NCI-H2227 (cell line): ENCODE measurements around the gene LDB3.

Experiments
- DNase-seq: peaks from one replicate; lab custom pipeline; 2025; ENCODE audit not compliant: unreplicated experiment; lab: John Stamatoyannopoulos, UW

Gene LDB3

DNA sequence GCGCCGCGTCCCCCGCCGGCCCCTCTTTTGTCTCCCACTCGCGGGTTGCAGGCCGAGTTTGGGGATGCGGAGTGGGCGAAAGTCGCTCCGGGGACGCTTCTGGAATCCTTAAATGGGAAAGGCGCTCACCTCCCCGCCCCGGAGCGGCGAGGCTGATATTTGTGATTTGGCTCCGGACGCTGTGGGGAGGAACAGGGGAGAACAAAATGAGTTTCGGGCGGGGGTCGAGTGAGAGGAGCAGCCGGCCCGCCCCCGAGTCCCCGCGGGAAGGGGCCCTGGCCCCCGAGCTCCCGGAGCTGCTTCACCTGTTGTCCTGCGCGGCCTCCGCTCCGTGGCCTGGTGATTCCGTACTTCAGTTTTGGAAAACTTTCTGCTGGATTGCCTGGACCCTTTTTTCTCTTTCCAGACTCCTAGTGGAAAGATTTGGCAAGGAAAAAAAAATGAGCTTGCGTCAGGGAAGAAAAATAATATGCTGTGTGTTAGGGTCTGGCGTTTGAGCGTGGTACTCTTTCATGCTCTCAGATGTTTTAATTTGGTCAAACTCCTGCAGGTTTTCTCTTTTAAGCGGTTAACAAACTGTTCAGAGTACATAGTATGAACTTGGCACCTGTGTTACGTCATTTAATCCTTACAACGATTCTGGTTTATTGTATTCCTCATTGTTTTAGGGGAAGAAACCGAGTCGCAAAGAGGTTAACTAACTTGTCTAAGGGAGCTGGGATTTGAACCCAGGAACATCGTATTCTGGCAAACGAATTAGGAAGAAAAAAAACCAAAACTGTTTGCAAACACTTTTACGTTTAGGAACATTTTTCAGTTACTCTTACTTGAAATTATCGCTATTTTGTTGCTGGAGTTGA, 89.0 kb downstream of the LDB3 start:
- peak; percentile 48 for DNase-seq

DNA sequence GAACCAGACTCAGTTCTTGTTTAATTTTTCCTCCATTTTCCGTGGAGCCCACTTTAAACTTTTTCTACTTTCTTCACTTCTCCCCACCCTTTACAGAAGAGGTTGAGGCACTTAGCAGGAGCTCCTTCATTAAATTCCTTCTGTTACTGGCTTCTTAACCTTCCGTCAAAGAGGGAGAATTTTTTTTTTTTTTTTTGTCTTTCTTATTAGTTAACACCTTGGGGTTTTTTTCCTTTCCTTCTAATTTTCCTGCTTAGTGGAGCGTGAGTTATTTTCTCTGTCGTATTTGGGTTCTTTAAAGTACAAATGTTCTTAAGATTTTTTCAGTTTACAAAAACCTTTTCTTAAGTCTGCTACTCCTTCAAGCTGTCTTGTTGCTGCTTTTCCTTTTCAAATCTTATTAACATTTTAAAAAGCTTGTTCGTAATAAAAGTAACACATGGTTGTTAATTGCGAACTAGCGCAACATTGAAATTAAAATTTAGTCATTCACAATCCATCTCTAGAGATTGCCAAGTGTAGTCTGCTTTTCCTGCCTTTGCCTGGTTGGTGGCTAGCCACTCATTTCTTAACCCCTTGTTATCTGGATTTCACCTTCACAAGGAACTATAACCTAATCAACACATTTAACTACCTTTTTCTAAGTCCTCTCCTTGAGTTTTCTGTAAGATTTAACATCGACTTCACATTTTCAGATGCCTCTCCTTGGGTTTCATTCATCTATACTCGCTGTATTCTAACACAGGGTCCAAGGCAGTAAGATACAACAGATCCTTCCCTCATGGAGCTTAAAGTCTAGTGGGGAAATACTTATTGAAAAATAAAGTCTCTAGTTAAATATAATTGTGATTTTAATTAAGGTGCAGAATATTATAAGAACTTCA, 90.1 kb downstream of the LDB3 start:
- DNase-seq, result no peak

DNA sequence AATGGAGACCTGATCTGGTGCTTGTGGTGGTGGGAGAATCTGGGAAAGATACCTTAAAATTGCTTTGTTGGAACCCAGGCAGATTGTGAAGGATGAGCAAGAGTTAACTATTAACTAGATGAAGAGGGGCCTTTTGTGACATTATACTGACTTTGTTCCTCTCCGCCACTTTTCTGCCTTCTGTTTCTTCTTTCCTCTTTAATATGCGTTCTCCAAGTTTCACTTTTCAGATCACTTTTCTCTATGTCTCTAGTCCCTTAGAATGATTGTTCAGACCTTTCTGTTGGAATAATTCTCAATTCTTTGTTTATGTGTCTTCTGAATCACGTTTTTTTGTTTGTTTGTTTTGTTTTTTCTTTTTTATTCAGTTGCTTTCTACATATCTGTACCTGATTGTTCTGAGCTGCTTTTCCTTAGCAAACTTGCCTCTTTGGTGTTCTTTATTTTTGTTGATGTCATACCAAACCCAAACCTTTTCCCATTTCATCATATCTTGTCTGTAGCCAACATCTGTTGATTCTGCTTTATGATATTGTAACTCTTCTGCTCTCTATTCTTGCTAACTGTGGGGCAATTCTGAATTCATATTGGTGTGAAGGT, 90.9 kb downstream of the LDB3 start:
- no peak for DNase-seq

DNA sequence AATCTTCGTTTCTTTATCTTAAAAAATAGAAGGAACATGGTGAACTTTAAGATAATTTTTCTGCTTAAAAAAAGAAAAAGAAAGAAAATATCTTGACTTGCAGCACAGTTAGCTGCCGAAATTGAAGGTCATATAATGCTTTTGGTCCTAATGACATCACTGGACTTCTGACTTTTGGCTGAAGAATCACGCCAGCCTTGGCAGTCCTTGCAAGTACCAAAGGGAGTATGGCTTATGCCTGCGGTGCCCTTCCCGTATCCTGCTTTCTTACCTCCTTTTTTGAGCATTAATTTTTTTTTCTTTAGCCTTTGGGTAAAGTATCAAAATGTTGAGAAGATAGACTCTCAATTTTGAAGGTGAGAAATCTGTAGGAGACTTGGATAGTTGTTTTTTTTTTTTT, 95.1 kb downstream of the LDB3 start:
- DNase-seq, result no peak

DNA sequence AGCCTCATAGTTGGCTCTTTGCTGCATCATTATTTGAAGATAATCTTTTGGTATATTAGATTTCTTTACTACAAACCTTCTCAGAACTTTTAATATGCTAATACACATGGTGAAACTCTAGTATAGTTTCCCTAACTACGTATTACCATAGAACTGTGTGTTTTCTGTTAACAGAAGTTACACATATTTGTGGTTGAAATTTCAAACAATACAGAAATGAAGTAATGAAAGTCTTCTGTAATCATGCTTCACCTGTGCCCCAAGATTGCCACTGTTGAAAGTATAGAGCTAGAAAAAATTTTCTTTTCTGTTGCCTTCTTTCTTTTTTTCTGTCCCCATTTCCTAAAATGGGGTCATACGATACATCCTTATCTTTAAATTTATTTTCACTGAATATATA, 97.2 kb downstream of the LDB3 start:
- DNase-seq, result no peak

DNA sequence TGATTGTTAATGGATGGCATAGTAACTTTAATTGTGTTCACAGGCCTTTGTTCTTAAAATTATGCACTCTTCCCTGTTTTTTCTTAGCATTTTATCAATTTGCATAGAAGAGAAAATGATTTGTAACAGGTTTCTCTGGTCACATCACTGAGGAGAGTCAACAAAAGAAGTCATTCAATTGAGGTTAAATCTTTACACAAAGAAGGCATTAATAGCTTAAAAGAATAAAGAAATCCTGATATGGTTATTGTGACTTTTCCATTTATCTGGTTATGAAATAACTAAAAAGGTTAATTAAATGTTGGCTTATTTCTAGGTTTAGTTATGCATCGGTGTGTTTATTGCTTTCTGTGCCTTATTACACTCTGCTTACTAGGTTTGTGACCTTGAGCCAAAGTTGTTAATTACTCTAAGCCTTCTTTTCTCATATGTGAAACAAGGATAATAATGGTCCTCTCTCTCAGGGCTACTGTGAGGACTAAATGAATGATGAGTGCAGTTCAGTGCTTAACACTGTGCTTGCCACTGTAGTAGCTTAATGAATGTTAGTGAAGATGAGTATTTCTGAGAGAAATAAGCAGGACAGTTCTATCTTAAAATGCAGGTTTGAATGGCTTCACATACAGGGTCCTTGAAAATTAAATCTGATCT, 100.2 kb downstream of the LDB3 start:
- DNase-seq, result no peak

DNA sequence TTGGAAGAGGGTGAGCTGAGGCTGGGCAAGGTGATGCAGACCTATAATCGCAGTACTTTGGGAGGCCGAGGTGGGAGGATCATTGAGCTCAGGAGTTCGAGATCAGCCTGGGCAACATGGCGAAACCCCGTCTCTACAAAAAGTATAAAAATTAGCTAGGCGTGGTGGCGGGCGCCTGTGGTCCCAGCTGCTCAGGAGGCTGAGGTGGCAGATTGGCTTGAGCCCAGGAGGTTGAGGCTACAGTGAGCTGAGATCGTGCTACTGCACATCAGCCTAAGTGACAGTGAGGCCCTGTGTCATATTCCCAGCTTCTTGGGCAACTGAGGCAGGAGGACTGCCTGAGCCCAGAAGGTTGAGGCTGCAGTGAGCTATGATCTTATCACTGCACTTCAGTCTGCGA, 101.7 kb downstream of the LDB3 start:
- DNase-seq, result no peak

DNA sequence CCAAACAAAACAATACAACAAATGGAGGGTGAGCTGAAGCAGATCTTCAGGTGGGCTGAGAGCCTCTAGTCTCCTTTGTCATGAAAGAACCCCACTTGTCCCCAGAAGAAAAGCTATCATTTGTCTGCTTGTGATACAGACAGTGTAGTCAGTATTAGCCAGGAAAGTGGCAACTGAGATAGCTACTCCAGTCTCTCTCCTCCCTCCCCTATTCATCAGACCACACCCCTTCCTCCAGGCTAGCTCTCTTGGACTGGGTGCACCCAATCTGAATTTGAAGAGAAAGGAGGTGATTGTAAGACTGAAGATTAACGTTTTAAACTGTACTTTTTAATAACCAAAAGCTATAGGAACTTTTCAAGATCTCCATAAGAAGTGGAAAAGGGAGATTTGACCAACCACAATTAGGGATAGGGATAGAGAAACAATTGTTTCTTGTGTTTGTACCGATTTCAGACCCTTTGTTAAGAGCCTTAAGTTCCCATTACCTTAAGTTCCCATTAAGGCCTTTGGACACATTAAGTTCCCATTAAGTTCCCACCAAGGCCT, 102.2 kb downstream of the LDB3 start:
- no peak for DNase-seq

DNA sequence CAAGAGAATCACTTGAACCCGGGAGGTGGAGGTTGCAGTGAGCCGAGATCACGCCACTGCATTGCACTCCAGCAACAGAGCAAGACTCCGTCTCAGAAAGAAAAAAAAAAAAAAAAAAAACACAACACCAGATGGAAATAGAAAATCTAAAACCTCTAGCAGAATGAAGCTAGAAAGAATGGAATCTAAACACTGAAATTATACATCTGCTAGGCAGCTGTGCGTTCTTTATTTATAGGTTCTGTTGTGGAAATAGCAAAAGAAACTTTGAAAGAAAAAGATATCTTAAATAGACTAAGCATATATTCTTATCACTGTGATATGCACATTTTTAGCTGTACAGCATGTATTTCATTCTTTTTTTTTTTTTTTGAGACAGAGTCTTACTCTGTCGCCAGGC, 105.2 kb downstream of the LDB3 start:
- no peak for DNase-seq

DNA sequence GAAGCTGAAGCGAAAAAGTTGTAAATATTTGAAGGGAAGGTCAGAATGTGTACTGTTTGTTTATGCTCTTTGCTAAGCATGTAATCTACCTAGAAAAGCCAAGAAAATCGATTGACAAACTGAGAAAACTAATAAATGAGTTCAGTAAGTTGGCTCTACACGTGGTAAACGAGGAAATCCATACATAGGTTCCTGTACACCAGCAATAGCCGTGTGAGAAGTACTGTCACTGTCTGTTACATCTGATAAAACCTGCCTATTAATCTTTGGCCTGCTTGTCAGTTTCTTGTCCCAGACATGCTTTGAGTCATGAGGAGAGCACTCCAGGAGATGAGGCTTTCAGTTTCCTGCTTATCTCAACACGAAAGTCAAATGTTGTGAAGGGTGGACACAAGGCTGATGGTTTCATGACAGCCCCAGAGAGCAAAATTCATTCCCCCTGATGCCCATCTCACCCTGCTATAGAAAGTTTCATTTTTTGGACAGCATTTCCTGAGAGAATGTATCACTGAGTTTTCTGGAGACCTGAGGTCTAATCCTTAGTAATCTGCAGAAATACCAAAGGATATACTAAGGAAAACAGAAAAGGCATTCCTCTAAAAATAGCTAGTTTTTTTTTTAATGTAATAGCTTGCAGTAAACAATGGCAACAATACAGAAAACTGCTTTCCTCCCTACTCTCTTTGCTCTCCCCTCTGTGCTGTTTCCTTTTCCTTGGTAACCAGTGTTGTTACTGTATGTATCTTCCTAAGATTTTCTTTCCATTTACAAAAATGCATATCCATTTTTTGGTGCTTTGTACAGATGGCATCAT, 107.0 kb downstream of the LDB3 start:
- peak; percentile 6 for DNase-seq

DNA sequence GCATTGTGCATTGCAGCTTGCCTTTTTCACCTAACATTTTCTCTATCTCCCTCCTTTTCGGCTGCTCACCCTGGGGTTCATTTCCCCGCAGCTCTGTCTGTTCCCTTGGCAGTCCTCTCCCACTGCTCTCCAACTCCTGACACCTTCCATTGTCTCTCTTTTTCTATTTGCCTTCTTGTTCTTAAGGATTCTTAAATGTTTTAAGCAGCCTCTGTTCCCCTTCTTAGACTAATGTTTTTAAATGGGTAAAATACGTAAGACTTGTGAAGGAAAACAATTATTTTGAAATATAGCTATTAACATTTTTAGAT, 107.5 kb downstream of the LDB3 start:
- DNase-seq, result no peak

DNA sequence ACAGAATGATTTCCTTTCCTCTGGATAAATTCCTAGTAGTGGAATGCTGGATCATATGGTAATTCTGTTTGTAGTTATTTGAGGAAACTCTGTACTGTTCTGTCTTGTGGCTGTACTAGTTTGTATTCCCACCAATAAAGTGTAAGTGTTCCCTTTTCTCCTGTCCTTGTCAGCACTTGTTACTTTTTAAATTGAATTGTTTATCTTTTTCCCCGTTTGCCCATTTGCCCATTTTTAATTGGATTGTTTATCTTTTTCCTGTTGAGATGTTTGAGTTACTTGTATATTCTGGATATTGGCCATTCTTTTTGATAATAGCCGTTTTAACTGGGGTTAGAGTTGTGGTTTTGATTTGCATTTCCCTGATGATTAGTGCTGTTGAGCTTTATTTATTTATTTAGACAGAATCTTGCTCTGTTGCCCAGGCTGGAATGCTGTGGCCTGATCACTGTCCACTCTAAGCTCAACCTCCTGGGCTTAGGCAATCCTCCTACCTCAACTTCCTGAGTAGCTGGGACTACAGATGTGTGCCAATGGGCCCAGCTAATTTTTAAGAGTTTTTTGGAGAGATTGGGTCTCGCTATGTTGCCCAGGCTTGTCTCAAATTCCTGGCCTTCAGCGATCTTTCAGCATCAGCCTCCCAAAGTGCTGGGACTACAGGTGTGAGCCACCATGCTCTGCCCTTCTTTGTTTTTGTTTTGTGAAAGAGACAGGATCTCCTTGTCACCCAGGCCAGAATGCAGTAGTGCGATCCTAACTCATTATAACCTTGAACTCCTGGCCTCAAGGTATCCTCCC, 111.1 kb downstream of the LDB3 start:
- no peak for DNase-seq

DNA sequence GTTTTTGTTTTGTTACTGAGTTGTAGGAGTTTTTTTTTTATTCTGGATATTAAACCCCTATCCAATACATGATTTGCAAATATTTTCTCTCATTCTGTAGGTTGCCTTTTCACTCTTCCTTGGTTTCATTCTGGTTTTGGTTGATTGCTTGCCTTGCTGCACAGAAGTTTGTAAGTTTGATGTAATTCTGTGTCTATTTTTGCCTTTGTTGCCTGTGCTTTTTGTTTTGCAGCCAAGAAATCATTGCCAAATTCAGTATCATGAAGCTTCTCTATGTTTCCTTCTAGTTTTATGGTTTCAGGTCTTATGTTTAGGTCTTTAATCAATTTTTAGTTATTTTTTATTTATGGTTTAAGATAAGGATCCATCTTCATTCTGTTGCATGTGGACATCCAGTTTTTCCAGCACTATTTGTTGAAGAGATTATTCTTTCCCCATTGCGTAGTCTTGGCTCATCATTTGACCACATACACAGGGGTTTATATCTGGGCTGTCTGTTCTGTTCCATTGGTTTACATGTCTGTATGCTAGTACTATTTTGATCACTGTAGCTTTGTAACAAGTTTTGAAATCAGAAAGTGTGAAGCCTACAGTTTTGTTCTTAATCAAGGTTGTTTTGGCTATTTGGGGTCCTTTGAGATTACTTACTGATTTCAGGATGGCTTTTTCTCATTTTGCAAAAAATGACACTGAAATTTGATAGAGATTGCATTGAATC, 114.5 kb downstream of the LDB3 start:
- DNase-seq, result no peak

DNA sequence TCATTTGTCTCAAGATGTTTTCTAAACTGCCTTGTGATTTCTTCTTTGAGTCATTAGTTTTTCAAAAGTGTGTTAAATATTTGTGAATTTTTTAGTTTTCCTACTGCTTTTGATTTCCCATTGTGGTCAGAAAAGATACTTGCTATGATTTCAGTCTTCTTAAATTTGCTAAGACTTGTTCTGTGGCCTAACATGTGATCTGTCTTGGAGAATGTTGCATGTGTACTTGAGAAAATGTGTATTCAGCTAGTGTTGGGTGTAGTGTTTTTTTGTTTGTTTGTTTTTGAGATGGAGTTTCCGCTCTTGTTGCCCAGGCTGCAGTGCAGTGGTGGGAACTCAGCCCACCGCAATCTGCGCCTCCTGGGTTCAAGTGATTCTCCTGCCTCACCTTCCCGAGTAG, 116.7 kb downstream of the LDB3 start:
- no peak for DNase-seq
